GM23248 (cell line): Measurements from ENCODE around the gene MTRF1.

ENCODE experiments used
- EZH2 ChIP-seq: fragments of 200-600 bp; sonication (generic); IDR thresholded peaks from 2 replicates; pipeline ENCODE4 v1.6.1; 2018; ENCODE audit warnings: antibody characterized with exemption, mild to moderate bottlenecking; ENCODE audit not compliant: insufficient read depth, poor library complexity, severe bottlenecking
- EZH2phosphoT487 ChIP-seq: fragments of 200-600 bp; sonication (generic); IDR thresholded peaks from 2 replicates; pipeline ENCODE4 v1.6.1; 2018; ENCODE audit warnings: antibody characterized with exemption, moderate library complexity, mild to moderate bottlenecking, low read depth; ENCODE audit not compliant: insufficient read depth

DNA sequence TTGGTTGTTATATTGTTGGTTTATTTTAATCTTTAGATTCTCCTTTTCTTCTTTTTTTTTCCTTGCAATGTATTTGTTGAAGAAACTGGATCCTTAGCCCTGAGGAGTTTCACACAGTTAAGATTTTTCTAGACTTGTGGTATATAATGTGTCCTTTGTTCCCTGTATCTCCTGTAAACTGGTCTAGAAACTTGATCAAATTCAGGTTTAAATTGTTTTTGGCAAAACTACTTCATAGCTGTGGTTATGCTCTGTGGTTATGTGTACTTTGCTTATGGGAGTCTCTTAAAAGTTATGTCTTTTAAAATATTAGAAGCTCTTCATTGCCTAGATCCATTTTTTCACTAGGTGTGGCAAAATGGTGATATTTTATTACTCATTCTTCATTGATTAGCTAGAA is 3.7 kb upstream of the MTRF1 start:
- no peak for TF ChIP-seq EZH2
- TF ChIP-seq EZH2phosphoT487: no peak
